Measurements from ENCODE around the gene CRTAP.

Gene CRTAP

GRCh38 chr3:33114622-33115023, 809 bp downstream of the CRTAP start:
- H3K4me3 ChIP-seq (ENCODE audit: low read depth, low read length) = peak overlapping the region; percentile 67
- TF ChIP-seq, protein P1, sequence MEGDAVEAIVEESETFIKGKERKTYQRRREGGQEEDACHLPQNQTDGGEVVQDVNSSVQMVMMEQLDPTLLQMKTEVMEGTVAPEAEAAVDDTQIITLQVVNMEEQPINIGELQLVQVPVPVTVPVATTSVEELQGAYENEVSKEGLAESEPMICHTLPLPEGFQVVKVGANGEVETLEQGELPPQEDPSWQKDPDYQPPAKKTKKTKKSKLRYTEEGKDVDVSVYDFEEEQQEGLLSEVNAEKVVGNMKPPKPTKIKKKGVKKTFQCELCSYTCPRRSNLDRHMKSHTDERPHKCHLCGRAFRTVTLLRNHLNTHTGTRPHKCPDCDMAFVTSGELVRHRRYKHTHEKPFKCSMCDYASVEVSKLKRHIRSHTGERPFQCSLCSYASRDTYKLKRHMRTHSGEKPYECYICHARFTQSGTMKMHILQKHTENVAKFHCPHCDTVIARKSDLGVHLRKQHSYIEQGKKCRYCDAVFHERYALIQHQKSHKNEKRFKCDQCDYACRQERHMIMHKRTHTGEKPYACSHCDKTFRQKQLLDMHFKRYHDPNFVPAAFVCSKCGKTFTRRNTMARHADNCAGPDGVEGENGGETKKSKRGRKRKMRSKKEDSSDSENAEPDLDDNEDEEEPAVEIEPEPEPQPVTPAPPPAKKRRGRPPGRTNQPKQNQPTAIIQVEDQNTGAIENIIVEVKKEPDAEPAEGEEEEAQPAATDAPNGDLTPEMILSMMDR (IDR thresholded peaks at IDR 0.05; ENCODE audit: borderline replicate concordance, insufficient read depth, low read depth, low read length) = no peak

- TF ChIP-seq, protein P1 (IDR thresholded peaks at IDR 0.05; ENCODE audit: borderline replicate concordance, insufficient read depth, low read depth, low read length) = no peak
- H3K4me3 ChIP-seq (ENCODE audit: low read depth, low read length) = peak overlapping the region; percentile 8
These were observed 1.4 kb downstream of the CRTAP start for GRCh38 chr3:33115024-33115768.

DNA sequence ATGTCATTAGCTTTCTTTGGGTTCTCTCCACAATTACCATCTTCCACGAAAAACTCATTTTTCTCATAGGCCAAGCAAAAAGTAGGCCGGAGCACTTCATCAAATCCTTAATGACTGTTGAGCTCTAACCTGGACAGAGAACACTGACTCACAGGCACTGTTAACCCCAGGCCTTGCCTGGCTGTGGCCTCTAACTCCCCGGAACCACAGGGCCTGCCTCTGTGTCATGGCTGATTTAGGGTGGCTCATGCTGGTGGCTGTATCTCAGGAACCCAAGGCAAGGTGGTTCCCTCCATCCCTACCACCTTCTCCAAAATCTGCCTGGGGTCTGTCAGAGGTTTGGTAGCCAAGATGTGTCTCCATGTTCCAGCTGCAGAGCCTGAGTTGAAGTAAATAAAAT, 3.6 kb downstream of the CRTAP start:
- TF ChIP-seq, protein P1 (IDR thresholded peaks at IDR 0.05; ENCODE audit: borderline replicate concordance, insufficient read depth, low read depth, low read length) = no peak
- no peak overlapping the region for H3K4me3 ChIP-seq (ENCODE audit: low read depth, low read length)

- TF ChIP-seq, protein P1 (IDR thresholded peaks at IDR 0.05; ENCODE audit: borderline replicate concordance, insufficient read depth, low read depth, low read length) = no peak
- no peak overlapping the region for H3K4me3 ChIP-seq (ENCODE audit: low read depth, low read length)
These were observed 6.1 kb downstream of the CRTAP start for GRCh38 chr3:33119891-33120290.

DNA sequence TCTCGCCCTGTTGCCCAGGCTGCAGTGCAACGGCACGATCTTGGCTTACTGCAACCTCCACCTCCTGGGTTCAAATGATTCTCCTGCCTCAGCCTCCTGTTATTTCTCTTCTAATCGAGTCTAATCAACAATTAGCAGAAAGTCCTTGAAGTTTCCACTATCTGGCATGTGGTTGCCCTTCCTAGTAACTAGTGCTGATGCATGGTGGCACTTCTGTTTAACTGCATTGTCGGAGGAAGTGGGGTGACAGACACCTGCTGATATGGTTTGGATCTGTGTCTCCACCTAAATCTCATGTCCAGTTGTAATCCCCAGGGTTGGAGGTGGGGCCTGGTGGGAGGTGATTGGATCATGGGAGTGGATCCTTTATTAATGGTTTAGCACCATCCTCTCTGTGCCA, 9.2 kb downstream of the CRTAP start:
- no peak overlapping the region for H3K4me3 ChIP-seq (ENCODE audit: low read depth, low read length)
- TF ChIP-seq, protein P1 (IDR thresholded peaks at IDR 0.05; ENCODE audit: borderline replicate concordance, insufficient read depth, low read depth, low read length) = no peak

- TF ChIP-seq, protein P1 (IDR thresholded peaks at IDR 0.05; ENCODE audit: borderline replicate concordance, insufficient read depth, low read depth, low read length) = no peak
- no peak overlapping the region for H3K4me3 ChIP-seq (ENCODE audit: low read depth, low read length)
These were observed 10.8 kb downstream of the CRTAP start for GRCh38 chr3:33124638-33125037.

DNA sequence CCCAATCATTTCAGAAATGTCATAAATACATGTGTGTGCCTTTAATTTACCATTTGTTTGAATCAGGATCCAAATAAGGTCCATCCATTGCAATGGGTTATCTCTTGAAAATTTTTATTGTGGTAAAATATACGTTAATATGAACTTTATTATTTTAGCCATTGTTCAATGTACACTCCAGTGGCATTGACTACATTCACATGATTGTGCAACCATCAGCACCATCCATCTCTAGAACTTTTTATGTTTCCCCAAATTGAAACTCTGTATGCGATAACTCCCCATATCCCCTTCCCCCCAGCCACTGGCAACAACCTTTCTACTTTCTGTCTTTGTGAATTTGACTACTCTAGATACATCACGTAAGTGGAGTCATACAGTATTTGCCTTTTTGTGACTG, 12.0 kb downstream of the CRTAP start:
- H3K4me3 ChIP-seq (ENCODE audit: low read depth, low read length) = no peak overlapping the region
- TF ChIP-seq, protein P1 (IDR thresholded peaks at IDR 0.05; ENCODE audit: borderline replicate concordance, insufficient read depth, low read depth, low read length) = no peak

Data from GM12875 (cell line).